GM18907 (cell line): ENCODE results near the gene TMEM33.

Experiments used
- ATAC-seq: cut with Tn5 transposase; IDR thresholded peaks from one replicate; pipeline ENCODE4 v1.9.1; 2021; ENCODE audit warnings: mild to moderate bottlenecking, moderate library complexity; ENCODE audit not compliant: unreplicated experiment

The TMEM33 gene

DNA sequence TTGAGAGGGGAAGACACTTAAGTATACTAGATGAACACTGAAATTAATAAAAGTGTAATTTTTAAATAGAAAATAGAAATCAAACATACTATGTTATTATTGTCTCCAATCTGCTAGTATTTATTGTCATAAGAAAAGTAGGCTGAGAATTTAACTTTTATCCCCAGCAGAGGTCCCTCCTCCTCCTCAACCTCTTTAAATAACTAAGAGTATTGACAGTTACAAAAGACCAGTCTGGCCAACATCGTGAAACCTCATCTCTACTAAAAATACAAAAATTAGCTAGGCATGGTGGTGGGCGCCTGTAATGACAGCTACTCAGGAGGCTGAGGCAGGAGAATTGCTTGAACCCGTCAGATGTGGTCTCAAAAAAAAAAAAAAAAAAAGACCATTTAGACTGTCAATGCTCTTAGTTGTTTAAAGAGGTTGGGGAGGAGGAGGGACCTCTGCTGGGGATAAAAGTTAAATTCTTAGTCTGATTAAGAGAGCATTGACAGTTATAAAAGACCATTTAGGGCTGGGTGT lies 59.3 kb downstream of the TMEM33 start:
- no peak for ATAC-seq

DNA sequence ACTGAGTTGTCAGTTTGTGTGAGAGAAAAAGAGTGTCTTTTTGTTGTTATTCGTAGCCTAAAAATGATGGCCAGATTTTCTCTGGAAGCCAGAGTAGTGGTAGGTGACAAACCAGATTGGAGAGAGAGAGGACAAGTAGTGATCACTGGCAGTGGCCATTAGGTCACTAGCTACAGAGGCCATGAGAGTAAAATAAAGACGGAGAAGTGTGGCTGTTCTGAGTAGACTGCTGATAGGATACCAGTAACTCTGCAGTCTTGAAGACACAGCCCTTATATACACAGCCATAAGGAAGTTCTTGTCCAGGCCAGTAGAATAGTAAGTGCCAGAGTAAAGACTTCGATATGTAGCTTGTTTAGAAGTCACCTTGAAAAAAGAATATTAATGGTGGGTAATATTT lies 62.8 kb downstream of the TMEM33 start:
- ATAC-seq, result no peak

DNA sequence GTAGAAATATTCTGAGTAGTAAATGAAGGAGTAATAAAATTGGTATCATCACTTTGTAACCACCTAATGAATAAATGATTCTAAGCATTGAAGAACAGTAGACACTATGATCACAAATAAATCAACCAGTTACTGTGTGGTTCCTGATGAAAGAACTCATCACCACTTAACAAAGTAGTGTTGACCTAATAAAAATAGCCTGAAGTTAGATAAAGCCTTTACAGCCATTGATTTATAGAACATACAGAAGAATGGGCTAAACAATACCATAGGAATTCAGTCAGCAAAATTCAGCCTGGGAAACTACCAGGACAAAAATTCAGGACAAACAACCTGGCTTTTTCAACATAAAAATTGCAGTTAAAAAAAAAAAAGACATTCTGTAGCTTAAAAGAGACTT lies 64.1 kb downstream of the TMEM33 start:
- no peak for ATAC-seq

DNA sequence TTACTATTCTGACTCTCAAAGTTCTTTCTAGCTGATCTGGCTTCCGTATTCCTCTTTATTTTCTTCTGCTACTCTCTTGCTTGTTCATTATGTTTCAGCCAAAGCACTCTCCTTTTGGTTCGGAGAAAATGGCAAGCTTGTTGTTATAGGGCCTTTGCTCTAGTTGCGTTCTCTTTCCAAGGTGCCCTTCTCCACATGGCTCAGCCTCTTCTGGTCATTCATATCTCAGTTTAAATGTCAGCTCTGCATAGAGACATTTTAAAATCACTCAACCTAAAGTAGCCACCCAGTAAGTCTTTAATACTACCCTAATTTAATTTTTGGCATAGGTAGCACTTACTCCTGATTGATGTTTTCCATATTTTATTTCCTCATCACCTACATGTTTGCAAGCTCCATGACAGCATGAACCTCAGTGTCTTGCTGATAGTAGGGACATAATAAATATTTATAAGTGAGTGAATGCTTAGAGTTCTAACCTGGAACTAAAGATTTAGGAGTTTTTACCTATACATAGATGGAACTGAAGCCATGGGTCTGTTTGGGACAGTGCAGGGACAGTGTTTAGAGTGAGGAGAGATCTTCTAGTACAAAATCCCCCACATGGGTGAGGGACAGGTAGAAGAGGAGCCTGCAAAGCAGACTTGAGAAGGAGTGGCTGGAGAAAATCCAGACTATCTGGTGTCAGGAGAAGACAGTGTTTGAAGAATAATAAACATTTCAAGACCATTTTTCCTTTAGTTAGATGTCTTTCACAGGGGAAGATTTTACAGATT lies 73.0 kb downstream of the TMEM33 start:
- no peak for ATAC-seq
